Osteocyte (in vitro differentiated cells): ENCODE measurements around the gene SPSB4. TPM values are rescaled to one million over a fixed set of nuclear protein-coding genes. Genes with fewer than 3 reads are reported as not detected.

ENCODE experiments used
- DNase-seq: peaks from one replicate; pipeline ENCODE4 v3.0.0; 2021; ENCODE audit warnings: mixed read lengths; ENCODE audit not compliant: unreplicated experiment; ENCODE audit errors: extremely low spot score
- H3K27ac Mint-ChIP-seq: one replicate; pipeline ENCODE4 v1.8.0; 2021; ENCODE audit warnings: mild to moderate bottlenecking, mixed read lengths; ENCODE audit not compliant: unreplicated experiment
- H3K27me3 Mint-ChIP-seq: one replicate; pipeline ENCODE4 v1.8.0; 2021; ENCODE audit warnings: mixed read lengths; ENCODE audit not compliant: unreplicated experiment
- H3K36me3 Mint-ChIP-seq: one replicate; pipeline ENCODE4 v1.8.0; 2021; ENCODE audit warnings: mixed read lengths; ENCODE audit not compliant: unreplicated experiment
- H3K4me1 Mint-ChIP-seq: one replicate; pipeline ENCODE4 v1.8.0; 2021; ENCODE audit warnings: mixed read lengths; ENCODE audit not compliant: unreplicated experiment
- H3K4me3 Mint-ChIP-seq: one replicate; pipeline ENCODE4 v1.8.0; 2021; ENCODE audit warnings: mild to moderate bottlenecking, moderate library complexity, mixed read lengths; ENCODE audit not compliant: unreplicated experiment
- H3K9me3 Mint-ChIP-seq: one replicate; pipeline ENCODE4 v1.8.0; 2021; ENCODE audit warnings: mixed read lengths; ENCODE audit not compliant: unreplicated experiment
- CTCF ChIP-seq: fragments of 200-600 bp; sonication (generic); IDR thresholded peaks from 2 replicates; pipeline ENCODE4 v1.5.0; 2021; ENCODE audit warnings: antibody characterized with exemption, mild to moderate bottlenecking, moderate library complexity
- total RNA-seq: library from RNA; stranded (reverse); gene quantifications from 2 replicates; pipeline ENCODE4 v1.2.1, GENCODE V29; 2021

SPSB4 gene
- total RNA-seq, 1 donor from 2014 or later, result 3.3 TPM

- no peaks in the 10 kb centered on the region for H3K36me3 Mint-ChIP-seq
- H3K27me3 Mint-ChIP-seq, result no peaks in the 10 kb centered on the region
- peaks cover 5% of the 10 kb centered on the region for H3K9me3 Mint-ChIP-seq
- TF ChIP-seq CTCF, result no peak
- no peaks in the 10 kb centered on the region for H3K4me1 Mint-ChIP-seq
- no peak overlapping the region for H3K27ac Mint-ChIP-seq
- H3K4me3 Mint-ChIP-seq, result no peak overlapping the region
- peak; percentile 77 for DNase-seq
Measured at GRCh38 chr3:141127344-141128125, 76.4 kb downstream of the SPSB4 start.

DNA sequence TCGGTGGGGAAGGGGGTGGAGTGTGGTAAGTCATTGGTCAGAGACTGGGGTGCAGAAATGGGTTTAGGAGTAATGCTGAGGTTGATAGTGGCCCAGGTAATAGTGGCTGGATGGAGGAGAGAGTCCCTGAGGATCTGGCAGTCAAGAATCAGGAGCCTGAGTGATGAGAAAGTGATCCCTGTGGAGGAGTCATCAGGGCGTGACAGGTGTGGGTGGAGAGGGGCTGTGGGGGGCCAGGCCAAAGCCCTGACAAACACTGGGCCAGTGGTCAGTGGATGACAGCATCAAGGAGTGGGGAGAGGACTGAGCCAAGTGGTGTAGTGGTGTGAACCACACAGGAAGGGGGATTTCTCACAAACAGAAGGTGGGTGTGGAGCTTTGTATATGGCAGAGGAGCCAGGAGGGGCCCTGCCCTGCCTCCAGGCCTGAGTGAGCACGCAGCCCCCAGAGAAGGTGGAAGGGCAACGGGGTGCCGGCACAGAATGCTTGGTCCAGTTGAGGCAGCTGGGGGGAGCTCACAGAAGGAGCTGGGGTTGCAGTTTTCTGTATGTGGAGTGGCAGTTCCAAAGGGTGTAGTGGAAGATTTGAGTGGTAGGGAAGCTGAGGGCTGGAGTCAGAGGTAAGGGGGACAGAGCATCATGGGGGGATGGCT, 77.1 kb downstream of the SPSB4 start:
- Mint-ChIP-seq H3K4me1 (no peaks in the 10 kb centered on the region), H3K4me3 (no peak overlapping the region), H3K36me3 (no peaks in the 10 kb centered on the region), H3K27me3 (no peaks in the 10 kb centered on the region), H3K9me3 (peaks cover 5% of the 10 kb centered on the region), H3K27ac (no peak overlapping the region)
- peak; percentile 65 for DNase-seq
- no peak for TF ChIP-seq CTCF

DNA sequence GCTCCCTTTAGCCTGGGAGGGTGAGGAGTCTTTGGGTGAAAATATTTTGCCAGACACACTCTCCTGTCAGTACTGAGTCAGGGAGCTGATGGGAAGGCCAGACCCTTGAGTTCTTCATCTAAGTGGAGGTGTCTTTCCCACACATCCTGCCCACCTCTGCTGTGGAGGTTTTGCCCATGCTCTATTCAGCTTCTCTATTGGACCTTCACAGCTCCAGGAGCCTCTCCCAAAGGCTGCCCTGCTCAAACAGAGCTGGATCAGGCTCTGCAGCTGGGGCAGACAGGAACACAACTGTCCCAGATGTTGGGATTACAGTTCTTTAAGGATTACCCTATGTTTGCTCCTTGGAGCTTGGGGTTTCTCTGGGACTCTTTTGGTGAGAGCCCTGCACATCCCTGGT, 77.9 kb downstream of the SPSB4 start:
- peak; percentile 49 for DNase-seq
- no peaks in the 10 kb centered on the region for H3K27me3 Mint-ChIP-seq
- H3K36me3 Mint-ChIP-seq, result no peaks in the 10 kb centered on the region
- no peak for TF ChIP-seq CTCF
- H3K9me3 Mint-ChIP-seq, result peaks cover 5% of the 10 kb centered on the region
- H3K4me1 Mint-ChIP-seq, result no peaks in the 10 kb centered on the region
- no peak overlapping the region for H3K4me3 Mint-ChIP-seq
- H3K27ac Mint-ChIP-seq, result no peak overlapping the region

- no peak for TF ChIP-seq CTCF
- H3K9me3 Mint-ChIP-seq, result peaks cover 5% of the 10 kb centered on the region
- no peak overlapping the region for H3K4me3 Mint-ChIP-seq
- DNase-seq, result peak; percentile 53
- no peaks in the 10 kb centered on the region for H3K27me3 Mint-ChIP-seq
- no peaks in the 10 kb centered on the region for H3K36me3 Mint-ChIP-seq
- H3K27ac Mint-ChIP-seq, result no peak overlapping the region
- H3K4me1 Mint-ChIP-seq, result no peaks in the 10 kb centered on the region
Measured at GRCh38 chr3:141129541-141130011, 78.4 kb downstream of the SPSB4 start.

DNA sequence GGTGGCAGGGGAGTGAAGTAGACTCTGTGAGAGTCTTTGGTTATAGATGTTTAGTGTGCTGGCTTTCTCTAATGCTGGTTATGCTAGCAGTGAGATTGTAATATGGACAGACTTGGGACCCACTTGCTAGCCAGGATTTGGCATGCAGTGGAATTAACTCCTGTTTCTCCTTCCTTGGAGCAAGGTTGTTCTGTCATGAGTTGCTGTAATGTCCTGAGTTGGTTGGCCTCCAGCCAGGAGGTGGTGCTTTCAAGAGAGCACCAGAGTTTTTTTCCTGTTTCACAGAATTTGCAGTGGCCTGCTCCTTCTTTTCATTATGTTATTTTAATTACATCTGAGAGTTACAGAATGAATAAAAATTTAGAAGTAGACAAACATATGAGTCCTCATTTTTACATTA, 92.4 kb downstream of the SPSB4 start:
- TF ChIP-seq CTCF, result no peak
- Mint-ChIP-seq H3K9me3 (peaks cover 25% of the 10 kb centered on the region), H3K27me3 (no peaks in the 10 kb centered on the region), H3K4me3 (no peak overlapping the region), H3K4me1 (no peaks in the 10 kb centered on the region), H3K36me3 (peaks cover 7% of the 10 kb centered on the region), H3K27ac (no peak overlapping the region)
- no peak for DNase-seq
